WTC11 (cell line): ENCODE measurements around the gene TOMM40L. TPM values are rescaled to one million over a fixed set of nuclear protein-coding genes. Genes with fewer than 3 reads are reported as not detected.

Experiments
- ATAC-seq: fragments of 200-7000 bp; cut with Tn5 transposase; 2 replicates; pipeline ENCODE4 v1.10.0; 2021; ENCODE audit warnings: mild to moderate bottlenecking, moderate library complexity
- CTCF ChIA-PET: fragments of 300-600 bp; sonication (Branson Sonifier 250); formaldehyde crosslinking; loops from one replicate; lab custom pipeline; 2021; ENCODE audit warnings: antibody characterized with exemption; lab: Charles Lee
- POLR2A ChIA-PET: fragments of 350-600 bp; sonication (Branson Sonifier 250); formaldehyde crosslinking; loops from one replicate; lab custom pipeline; 2021; ENCODE audit warnings: antibody characterized with exemption; lab: Charles Lee
- DNase-seq: peaks from one replicate; pipeline ENCODE4 v3.0.0; 2021; ENCODE audit warnings: low spot score
- H3K27ac Mint-ChIP-seq: 2 replicates; pipeline ENCODE4 v1.8.0; 2021; ENCODE audit warnings: mixed read lengths
- H3K27me3 Mint-ChIP-seq: 2 replicates; pipeline ENCODE4 v1.8.0; 2021; ENCODE audit warnings: low read depth, mild to moderate bottlenecking, moderate library complexity, mixed read lengths
- H3K36me3 Mint-ChIP-seq: 2 replicates; pipeline ENCODE4 v1.8.0; 2021; ENCODE audit warnings: mixed read lengths
- H3K4me1 Mint-ChIP-seq: 2 replicates; pipeline ENCODE4 v1.8.0; 2022; ENCODE audit warnings: mixed read lengths
- H3K4me3 Mint-ChIP-seq: 2 replicates; pipeline ENCODE4 v1.8.0; 2021; ENCODE audit warnings: mild to moderate bottlenecking, moderate library complexity, mixed read lengths
- H3K9me3 Mint-ChIP-seq: 2 replicates; pipeline ENCODE4 v1.8.0; 2021; ENCODE audit warnings: mixed read lengths
- CBFB ChIP-seq: sonication (generic); formaldehyde crosslinking; IDR thresholded peaks from 2 replicates; pipeline ENCODE4 v1.8.1; 2022; ENCODE audit warnings: mild to moderate bottlenecking, low read depth, missing genetic modification reagents
- ETV6 ChIP-seq: sonication (generic); formaldehyde crosslinking; IDR thresholded peaks from 2 replicates; pipeline ENCODE4 v1.8.1; 2022; ENCODE audit warnings: mild to moderate bottlenecking, missing genetic modification reagents
- HMGA2 ChIP-seq: fragments of 250-450 bp; sonication (Bioruptor Pico); IDR thresholded peaks from 2 replicates; pipeline ENCODE4 v1.4.0; 2021; ENCODE audit warnings: mild to moderate bottlenecking, moderate library complexity
- JUN ChIP-seq: sonication (generic); formaldehyde crosslinking; IDR thresholded peaks from 2 replicates; pipeline ENCODE4 v1.8.0; 2023; ENCODE audit warnings: mild to moderate bottlenecking, missing genetic modification reagents
- MXD4 ChIP-seq: fragments of 250-450 bp; sonication (Bioruptor Pico); IDR thresholded peaks from 2 replicates; pipeline ENCODE4 v1.8.0; 2021; ENCODE audit warnings: mild to moderate bottlenecking, moderate library complexity, borderline replicate concordance
- NFATC4 ChIP-seq: fragments of 250-450 bp; sonication (Bioruptor Pico); IDR thresholded peaks from 2 replicates; pipeline ENCODE4 v1.9.0; 2021; ENCODE audit warnings: mild to moderate bottlenecking
- NFYB ChIP-seq: sonication (generic); formaldehyde crosslinking; conservative IDR thresholded peaks from 2 replicates; pipeline ENCODE4 v1.8.0; 2022; ENCODE audit warnings: low read depth, missing genetic modification reagents
- RELA ChIP-seq: sonication (generic); formaldehyde crosslinking; IDR thresholded peaks from 2 replicates; pipeline ENCODE4 v1.8.1; 2022; ENCODE audit warnings: missing genetic modification reagents, mild to moderate bottlenecking, borderline replicate concordance
- RORB ChIP-seq: fragments of 250-450 bp; sonication (Bioruptor Pico); IDR thresholded peaks from 2 replicates; pipeline ENCODE4 v1.9.0; 2021; ENCODE audit warnings: mild to moderate bottlenecking
- SMAD3 ChIP-seq: sonication (generic); formaldehyde crosslinking; IDR thresholded peaks from 2 replicates; pipeline ENCODE4 v1.8.0; 2022; ENCODE audit warnings: missing genetic modification reagents, mild to moderate bottlenecking, borderline replicate concordance
- SOX15 ChIP-seq: fragments of 250-450 bp; sonication (Bioruptor Pico); IDR thresholded peaks from 2 replicates; pipeline ENCODE4 v1.9.0; 2021; ENCODE audit warnings: mild to moderate bottlenecking
- SP1 ChIP-seq: sonication (generic); formaldehyde crosslinking; conservative IDR thresholded peaks from 2 replicates; pipeline ENCODE4 v1.8.1; 2022; ENCODE audit warnings: missing genetic modification reagents
- TCF7 ChIP-seq: sonication (generic); formaldehyde crosslinking; IDR thresholded peaks from 2 replicates; pipeline ENCODE4 v1.8.0; 2022; ENCODE audit warnings: mild to moderate bottlenecking, low read depth, missing genetic modification reagents, moderate library complexity
- TEAD4 ChIP-seq: sonication (generic); formaldehyde crosslinking; IDR thresholded peaks from 2 replicates; pipeline ENCODE4 v1.8.0; 2022; ENCODE audit warnings: mild to moderate bottlenecking, missing genetic modification reagents
- ZNF138 ChIP-seq: sonication (generic); formaldehyde crosslinking; conservative IDR thresholded peaks from 2 replicates; pipeline ENCODE4 v1.8.1; 2022; ENCODE audit warnings: mild to moderate bottlenecking, moderate library complexity, missing genetic modification reagents
- total RNA-seq: library from RNA; stranded (reverse); gene quantifications from 3 replicates; pipeline ENCODE4 v1.2.3, GENCODE V29; 2021
- TF ChIP-seq, protein P1 (sequence below): sonication (generic); formaldehyde crosslinking; IDR thresholded peaks from 2 replicates; pipeline ENCODE4 v1.8.1; 2023; ENCODE audit warnings: mild to moderate bottlenecking, moderate library complexity, missing genetic modification reagents
- TF ChIP-seq, protein P2 (sequence below): fragments of 200-600 bp; IDR thresholded peaks from 2 replicates; pipeline ENCODE4 v1.8.0; 2022; ENCODE audit warnings: antibody characterized with exemption
- TF ChIP-seq, protein P3 (sequence below): sonication (generic); formaldehyde crosslinking; conservative IDR thresholded peaks from 2 replicates; pipeline ENCODE4 v1.8.1; 2022; ENCODE audit warnings: mild to moderate bottlenecking, missing genetic modification reagents
- TF ChIP-seq, protein P4 (sequence below): sonication (generic); formaldehyde crosslinking; IDR thresholded peaks from 2 replicates; pipeline ENCODE4 v1.8.1; 2023; ENCODE audit warnings: mild to moderate bottlenecking, missing genetic modification reagents, moderate library complexity
- TF ChIP-seq, protein P5 (sequence below): sonication (generic); formaldehyde crosslinking; IDR thresholded peaks from 2 replicates; pipeline ENCODE4 v1.8.1; 2022; ENCODE audit warnings: low read depth, missing genetic modification reagents, borderline replicate concordance
- TF ChIP-seq, protein P6 (sequence below): fragments of 250-450 bp; sonication (Bioruptor Pico); IDR thresholded peaks from 2 replicates; pipeline ENCODE4 v1.8.0; 2021; ENCODE audit warnings: mild to moderate bottlenecking
- TF ChIP-seq, protein P7 (sequence below): fragments of 250-450 bp; sonication (Bioruptor Pico); IDR thresholded peaks from 2 replicates; pipeline ENCODE4 v1.9.0; 2021; ENCODE audit warnings: mild to moderate bottlenecking, borderline replicate concordance

TOMM40L gene
- total RNA-seq, 1 experiment from 2014 or later: 16.9 TPM

DNA sequence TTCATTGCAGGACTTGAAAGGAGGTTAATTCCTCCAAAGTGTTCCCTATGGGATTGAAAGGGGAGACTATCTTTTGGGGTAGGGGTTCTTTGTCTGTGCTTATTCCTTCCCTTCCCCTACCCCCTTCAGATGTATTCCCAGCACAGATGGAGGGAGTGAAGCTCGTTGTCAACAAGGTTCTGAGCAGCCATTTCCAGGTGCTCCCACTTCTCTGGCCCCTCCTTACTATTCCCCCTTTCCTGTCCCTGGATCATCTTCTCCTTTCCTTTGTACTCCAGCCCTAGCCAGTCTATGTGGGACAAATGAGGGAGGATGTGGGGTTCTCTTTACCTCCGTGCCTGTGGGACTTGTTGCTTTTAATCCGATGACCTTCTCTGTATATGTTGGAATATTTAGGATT, 899 bp downstream of the TOMM40L start (continued):
- TF ChIP-seq SOX15 (no peak), SP1 (CRISPR knock-in tag) (no peak), RELA (CRISPR knock-in tag) (no peak), NFATC4 (no peak), RORB (CRISPR knock-in tag) (no peak)
- TF ChIP-seq, protein P1, sequence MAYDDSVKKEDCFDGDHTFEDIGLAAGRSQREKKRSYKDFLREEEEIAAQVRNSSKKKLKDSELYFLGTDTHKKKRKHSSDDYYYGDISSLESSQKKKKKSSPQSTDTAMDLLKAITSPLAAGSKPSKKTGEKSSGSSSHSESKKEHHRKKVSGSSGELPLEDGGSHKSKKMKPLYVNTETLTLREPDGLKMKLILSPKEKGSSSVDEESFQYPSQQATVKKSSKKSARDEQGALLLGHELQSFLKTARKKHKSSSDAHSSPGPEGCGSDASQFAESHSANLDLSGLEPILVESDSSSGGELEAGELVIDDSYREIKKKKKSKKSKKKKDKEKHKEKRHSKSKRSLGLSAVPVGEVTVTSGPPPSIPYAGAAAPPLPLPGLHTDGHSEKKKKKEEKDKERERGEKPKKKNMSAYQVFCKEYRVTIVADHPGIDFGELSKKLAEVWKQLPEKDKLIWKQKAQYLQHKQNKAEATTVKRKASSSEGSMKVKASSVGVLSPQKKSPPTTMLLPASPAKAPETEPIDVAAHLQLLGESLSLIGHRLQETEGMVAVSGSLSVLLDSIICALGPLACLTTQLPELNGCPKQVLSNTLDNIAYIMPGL (CRISPR knock-in tag): no peak

DNA sequence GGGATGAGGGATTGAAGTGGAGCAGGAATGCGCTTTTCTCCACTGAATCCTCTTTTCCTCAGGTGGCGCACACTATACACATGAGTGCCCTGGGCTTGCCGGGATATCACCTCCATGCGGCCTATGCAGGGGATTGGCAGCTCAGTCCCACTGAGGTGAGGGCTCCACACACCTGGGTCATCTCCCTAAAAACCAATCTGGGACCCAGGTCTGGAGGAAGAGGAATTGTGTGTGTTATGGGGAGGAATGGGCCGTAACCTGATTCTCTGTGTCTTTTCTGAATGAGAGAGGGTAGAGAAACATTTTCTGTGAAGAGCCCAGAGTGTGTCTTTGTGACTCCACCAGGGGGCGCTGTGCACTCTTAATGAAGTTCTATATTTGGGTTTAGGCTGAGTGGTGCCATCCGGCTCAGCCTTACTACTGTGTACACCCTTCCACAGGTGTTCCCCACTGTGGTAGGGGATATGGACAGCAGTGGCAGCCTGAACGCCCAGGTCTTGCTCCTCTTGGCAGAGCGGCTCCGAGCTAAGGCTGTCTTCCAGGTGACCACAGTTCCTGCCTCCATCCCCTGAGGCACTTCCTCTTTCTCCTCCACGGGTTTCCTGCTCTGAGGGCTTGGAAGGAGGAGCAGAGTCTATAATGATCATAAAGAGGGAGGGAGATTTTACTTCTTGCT, 1.5 kb downstream of the TOMM40L start:
- ChIA-PET POLR2A (interaction anchor here (2.2 kb wide), 1 partner anchor 79 kb away, joined by 18 read pairs; no protein-coding TSS in a partner anchor), CTCF (interaction anchor here (0.8 to 5.1 kb wide), 16 partner anchors 9 to 162 kb away, joined by 3 to 107 read pairs (median 6); partner anchors contain the start of genes NDUFS2, PCP4L1, PPOX and SDHC)
- H3K9me3 Mint-ChIP-seq: no peaks in the 10 kb centered on the region
- ATAC-seq (peak; percentile 23), DNase-seq (peak; percentile 87)
- H3K27me3 Mint-ChIP-seq: no peaks in the 10 kb centered on the region
- 0 out of 2 replicates have a peak, but pooled peaks have one; percentile 24 for TF ChIP-seq ETV6 (CRISPR knock-in tag)
- TF ChIP-seq, protein P2, sequence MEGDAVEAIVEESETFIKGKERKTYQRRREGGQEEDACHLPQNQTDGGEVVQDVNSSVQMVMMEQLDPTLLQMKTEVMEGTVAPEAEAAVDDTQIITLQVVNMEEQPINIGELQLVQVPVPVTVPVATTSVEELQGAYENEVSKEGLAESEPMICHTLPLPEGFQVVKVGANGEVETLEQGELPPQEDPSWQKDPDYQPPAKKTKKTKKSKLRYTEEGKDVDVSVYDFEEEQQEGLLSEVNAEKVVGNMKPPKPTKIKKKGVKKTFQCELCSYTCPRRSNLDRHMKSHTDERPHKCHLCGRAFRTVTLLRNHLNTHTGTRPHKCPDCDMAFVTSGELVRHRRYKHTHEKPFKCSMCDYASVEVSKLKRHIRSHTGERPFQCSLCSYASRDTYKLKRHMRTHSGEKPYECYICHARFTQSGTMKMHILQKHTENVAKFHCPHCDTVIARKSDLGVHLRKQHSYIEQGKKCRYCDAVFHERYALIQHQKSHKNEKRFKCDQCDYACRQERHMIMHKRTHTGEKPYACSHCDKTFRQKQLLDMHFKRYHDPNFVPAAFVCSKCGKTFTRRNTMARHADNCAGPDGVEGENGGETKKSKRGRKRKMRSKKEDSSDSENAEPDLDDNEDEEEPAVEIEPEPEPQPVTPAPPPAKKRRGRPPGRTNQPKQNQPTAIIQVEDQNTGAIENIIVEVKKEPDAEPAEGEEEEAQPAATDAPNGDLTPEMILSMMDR: peak; percentile 94
- TF ChIP-seq, protein P3, sequence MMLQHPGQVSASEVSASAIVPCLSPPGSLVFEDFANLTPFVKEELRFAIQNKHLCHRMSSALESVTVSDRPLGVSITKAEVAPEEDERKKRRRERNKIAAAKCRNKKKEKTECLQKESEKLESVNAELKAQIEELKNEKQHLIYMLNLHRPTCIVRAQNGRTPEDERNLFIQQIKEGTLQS: no peak
- no peak for TF ChIP-seq MXD4 (CRISPR knock-in tag)
- TF ChIP-seq, protein P4, sequence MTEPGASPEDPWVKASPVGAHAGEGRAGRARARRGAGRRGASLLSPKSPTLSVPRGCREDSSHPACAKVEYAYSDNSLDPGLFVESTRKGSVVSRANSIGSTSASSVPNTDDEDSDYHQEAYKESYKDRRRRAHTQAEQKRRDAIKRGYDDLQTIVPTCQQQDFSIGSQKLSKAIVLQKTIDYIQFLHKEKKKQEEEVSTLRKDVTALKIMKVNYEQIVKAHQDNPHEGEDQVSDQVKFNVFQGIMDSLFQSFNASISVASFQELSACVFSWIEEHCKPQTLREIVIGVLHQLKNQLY: no peak
- peaks cover 28% of the 10 kb centered on the region for H3K4me1 Mint-ChIP-seq
- H3K36me3 Mint-ChIP-seq: peaks cover 10% of the 10 kb centered on the region
- H3K4me3 Mint-ChIP-seq: peak overlapping the region; percentile 100
- peak overlapping the region; percentile 67 for H3K27ac Mint-ChIP-seq

DNA sequence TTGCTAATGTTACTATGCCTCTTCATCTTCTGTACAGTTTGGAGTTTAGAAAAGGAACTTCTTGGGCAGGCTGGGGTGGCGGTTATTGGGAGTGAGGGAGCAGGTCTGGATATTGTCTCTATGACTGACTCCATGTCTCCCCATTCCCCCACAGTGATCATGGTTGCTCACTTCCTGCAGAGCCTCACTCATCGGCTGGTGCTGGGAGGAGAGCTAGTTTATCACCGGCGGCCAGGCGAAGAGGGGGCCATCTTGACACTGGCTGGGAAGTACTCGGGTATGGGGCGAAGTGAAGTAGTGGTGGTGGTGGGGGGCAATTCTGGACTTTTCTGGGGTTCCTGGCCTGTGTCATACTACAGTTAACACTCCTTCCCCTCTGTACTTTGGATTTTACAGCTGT, 2.2 kb downstream of the TOMM40L start:
- Mint-ChIP-seq H3K27ac (no peak overlapping the region), H3K9me3 (no peaks in the 10 kb centered on the region), H3K27me3 (no peaks in the 10 kb centered on the region), H3K4me1 (peaks cover 28% of the 10 kb centered on the region), H3K36me3 (peaks cover 10% of the 10 kb centered on the region), H3K4me3 (no peak overlapping the region)
- ChIA-PET POLR2A (no interaction called here), CTCF (interaction anchor here (0.9 to 5.1 kb wide), 5 partner anchors 34 to 154 kb away, joined by 3 to 107 read pairs (median 22); no protein-coding TSS in a partner anchor)
- ATAC-seq (no peak), DNase-seq (no peak)
- TF ChIP-seq, protein P5, sequence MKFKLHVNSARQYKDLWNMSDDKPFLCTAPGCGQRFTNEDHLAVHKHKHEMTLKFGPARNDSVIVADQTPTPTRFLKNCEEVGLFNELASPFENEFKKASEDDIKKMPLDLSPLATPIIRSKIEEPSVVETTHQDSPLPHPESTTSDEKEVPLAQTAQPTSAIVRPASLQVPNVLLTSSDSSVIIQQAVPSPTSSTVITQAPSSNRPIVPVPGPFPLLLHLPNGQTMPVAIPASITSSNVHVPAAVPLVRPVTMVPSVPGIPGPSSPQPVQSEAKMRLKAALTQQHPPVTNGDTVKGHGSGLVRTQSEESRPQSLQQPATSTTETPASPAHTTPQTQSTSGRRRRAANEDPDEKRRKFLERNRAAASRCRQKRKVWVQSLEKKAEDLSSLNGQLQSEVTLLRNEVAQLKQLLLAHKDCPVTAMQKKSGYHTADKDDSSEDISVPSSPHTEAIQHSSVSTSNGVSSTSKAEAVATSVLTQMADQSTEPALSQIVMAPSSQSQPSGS (CRISPR knock-in tag): no peak
- no peak for TF ChIP-seq RORB (CRISPR knock-in tag)
- TF ChIP-seq, protein P6, sequence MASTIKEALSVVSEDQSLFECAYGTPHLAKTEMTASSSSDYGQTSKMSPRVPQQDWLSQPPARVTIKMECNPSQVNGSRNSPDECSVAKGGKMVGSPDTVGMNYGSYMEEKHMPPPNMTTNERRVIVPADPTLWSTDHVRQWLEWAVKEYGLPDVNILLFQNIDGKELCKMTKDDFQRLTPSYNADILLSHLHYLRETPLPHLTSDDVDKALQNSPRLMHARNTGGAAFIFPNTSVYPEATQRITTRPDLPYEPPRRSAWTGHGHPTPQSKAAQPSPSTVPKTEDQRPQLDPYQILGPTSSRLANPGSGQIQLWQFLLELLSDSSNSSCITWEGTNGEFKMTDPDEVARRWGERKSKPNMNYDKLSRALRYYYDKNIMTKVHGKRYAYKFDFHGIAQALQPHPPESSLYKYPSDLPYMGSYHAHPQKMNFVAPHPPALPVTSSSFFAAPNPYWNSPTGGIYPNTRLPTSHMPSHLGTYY (CRISPR knock-in tag): no peak
- TF ChIP-seq ZNF138 (CRISPR knock-in tag): no peak
- TF ChIP-seq TEAD4: no peak
- TF ChIP-seq HMGA2: no peak
- no peak for TF ChIP-seq TCF7 (CRISPR knock-in tag)
- no peak for TF ChIP-seq NFYB
- TF ChIP-seq, protein P7, sequence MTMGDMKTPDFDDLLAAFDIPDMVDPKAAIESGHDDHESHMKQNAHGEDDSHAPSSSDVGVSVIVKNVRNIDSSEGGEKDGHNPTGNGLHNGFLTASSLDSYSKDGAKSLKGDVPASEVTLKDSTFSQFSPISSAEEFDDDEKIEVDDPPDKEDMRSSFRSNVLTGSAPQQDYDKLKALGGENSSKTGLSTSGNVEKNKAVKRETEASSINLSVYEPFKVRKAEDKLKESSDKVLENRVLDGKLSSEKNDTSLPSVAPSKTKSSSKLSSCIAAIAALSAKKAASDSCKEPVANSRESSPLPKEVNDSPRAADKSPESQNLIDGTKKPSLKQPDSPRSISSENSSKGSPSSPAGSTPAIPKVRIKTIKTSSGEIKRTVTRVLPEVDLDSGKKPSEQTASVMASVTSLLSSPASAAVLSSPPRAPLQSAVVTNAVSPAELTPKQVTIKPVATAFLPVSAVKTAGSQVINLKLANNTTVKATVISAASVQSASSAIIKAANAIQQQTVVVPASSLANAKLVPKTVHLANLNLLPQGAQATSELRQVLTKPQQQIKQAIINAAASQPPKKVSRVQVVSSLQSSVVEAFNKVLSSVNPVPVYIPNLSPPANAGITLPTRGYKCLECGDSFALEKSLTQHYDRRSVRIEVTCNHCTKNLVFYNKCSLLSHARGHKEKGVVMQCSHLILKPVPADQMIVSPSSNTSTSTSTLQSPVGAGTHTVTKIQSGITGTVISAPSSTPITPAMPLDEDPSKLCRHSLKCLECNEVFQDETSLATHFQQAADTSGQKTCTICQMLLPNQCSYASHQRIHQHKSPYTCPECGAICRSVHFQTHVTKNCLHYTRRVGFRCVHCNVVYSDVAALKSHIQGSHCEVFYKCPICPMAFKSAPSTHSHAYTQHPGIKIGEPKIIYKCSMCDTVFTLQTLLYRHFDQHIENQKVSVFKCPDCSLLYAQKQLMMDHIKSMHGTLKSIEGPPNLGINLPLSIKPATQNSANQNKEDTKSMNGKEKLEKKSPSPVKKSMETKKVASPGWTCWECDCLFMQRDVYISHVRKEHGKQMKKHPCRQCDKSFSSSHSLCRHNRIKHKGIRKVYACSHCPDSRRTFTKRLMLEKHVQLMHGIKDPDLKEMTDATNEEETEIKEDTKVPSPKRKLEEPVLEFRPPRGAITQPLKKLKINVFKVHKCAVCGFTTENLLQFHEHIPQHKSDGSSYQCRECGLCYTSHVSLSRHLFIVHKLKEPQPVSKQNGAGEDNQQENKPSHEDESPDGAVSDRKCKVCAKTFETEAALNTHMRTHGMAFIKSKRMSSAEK (CRISPR knock-in tag): no peak
- TF ChIP-seq SMAD3 (CRISPR knock-in tag): no peak
- TF ChIP-seq JUN (CRISPR knock-in tag): no peak
- TF ChIP-seq CBFB (CRISPR knock-in tag): no peak
